Uterus (tissue), 4 donors: ENCODE results near the gene NKD2. TPM values are rescaled to one million over a fixed set of nuclear protein-coding genes. Genes with fewer than 3 reads are reported as not detected.

Experiments used
- DNase-seq, 2 donors: peaks; one replicate each; pipeline ENCODE4 v3.0.0-alpha.2; 2019 to 2020
- H3K27ac ChIP-seq, 2 donors: fragments of 200-600 bp; sonication (generic); 1 replicate in 1 of 2; 2 replicates in 1 of 2; pipeline ENCODE4 v1.5.1; 2016 to 2018
- H3K27me3 ChIP-seq, 2 donors: fragments of 200-600 bp; sonication (generic); one replicate each; pipeline ENCODE4 v1.5.1; 2018 to 2019; ENCODE audit warnings: control low read depth in 1 of 2
- H3K36me3 ChIP-seq, 2 donors: fragments of 200-600 bp; sonication (generic); one replicate each; pipeline ENCODE4 v1.5.1; 2019; ENCODE audit warnings: control low read depth in 1 of 2
- H3K4me1 ChIP-seq, 2 donors: fragments of 200-600 bp; sonication (generic); one replicate each; pipeline ENCODE4 v1.5.1; 2018 to 2019; ENCODE audit warnings: control low read depth in 1 of 2
- H3K4me3 ChIP-seq, 2 donors: fragments of 200-600 bp; sonication (generic); 1 replicate in 1 of 2; 2 replicates in 1 of 2; pipeline ENCODE4 v1.5.1; 2018 to 2019; ENCODE audit warnings: mild to moderate bottlenecking in 1 of 2
- H3K9me3 ChIP-seq, 2 donors: fragments of 200-600 bp; sonication (generic); one replicate each; pipeline ENCODE4 v1.5.1; 2019; ENCODE audit warnings: control low read depth in 1 of 2
- POLR2A ChIP-seq, 2 donors: fragments of 450-650 bp; IDR thresholded peaks; one replicate each; pipeline ENCODE4 v1.6.1; 2016; ENCODE audit warnings: antibody characterized with exemption in 2 of 2, mild to moderate bottlenecking in 1 of 2, moderate library complexity in 1 of 2
- intact Hi-C: fragments of 100-400 bp; cut with DNase I; formaldehyde crosslinking; loops from one replicate; pipeline ENCODE4 v1.15.1; 2023; ENCODE audit warnings: low total_unique reads
- total RNA-seq, 4 donors: library from RNA; depleted of rRNA in 3 of 4; stranded (reverse); fragments of >200 nt in 3 of 4; gene quantifications; one replicate each; pipeline versions ENCODE4 v1.1.0 to v1.2.4, GENCODE V29; 2014 to 2023
- TF ChIP-seq, protein P1 (sequence below), 4 experiments: fragments of 200-600 bp in 2 of 4; fragments of 450-650 bp in 2 of 4; sonication (generic) in 2 of 4; IDR thresholded peaks; one replicate each; pipeline ENCODE4 v1.5.1; 2016 to 2019; ENCODE audit warnings: antibody characterized with exemption in 4 of 4, mild to moderate bottlenecking in 2 of 4, moderate library complexity in 1 of 4
- donor health status: DM: yes; HTN: yes; CAD: no.

Gene NKD2
- total RNA-seq, 4 donors from 2014 or later, result 2.5 to 11.1 TPM; not detected in 2

DNA sequence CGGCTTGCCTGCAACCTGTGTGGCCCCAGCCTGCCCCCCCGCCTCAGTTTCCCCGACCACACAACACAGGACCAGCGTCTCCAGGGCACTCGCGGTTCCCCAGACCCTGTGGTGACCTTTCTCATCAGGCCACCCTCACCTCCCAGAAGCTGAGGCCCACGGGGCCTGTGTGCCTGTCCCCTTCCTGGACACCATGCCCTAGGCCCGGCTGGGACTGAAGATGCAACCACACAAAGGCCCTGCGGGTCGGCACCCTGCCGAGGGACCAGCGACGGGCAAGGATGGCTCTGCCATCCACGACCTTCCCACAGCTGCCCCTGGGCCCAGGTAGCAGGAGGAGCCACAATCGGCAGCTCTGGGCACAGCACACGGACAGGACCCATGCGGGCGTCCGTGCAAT lies 68.4 kb downstream of the NKD2 start:
- intact Hi-C loops, result no loop called here
- DNase-seq, result no peak
- no peak overlapping the region for H3K27ac ChIP-seq

DNA sequence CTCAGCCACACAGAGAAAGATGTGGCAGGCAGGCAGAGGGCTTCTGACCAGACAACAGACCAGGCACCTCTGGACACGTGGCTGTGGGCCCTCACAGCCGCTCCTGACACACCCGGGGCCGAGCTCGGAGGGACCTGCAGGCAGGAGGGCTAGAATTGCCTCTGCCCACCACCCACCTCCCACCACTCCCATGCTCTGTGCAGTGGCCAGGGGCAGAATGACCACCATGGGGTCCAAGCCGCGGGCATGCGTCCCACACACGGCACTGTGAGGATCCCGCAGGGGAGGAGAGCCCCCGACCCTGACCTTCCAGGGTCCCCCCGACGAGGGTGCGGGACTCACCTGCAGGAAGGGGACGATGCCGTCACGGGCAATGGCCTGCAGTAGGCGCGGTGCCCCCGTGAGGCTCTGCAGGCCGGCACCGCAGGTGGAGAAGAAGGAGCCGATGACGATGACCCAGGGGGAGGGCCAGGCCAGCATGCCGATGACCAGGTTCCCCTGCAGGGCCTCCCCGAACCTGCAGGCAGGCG lies 69.0 kb downstream of the NKD2 start:
- H3K36me3 ChIP-seq, result no peaks in the 10 kb centered on the region
- no peaks in the 10 kb centered on the region for H3K4me1 ChIP-seq
- no peaks in the 10 kb centered on the region for H3K9me3 ChIP-seq
- intact Hi-C loops, result no loop called here
- no peak overlapping the region for H3K27ac ChIP-seq
- TF ChIP-seq, protein P1, sequence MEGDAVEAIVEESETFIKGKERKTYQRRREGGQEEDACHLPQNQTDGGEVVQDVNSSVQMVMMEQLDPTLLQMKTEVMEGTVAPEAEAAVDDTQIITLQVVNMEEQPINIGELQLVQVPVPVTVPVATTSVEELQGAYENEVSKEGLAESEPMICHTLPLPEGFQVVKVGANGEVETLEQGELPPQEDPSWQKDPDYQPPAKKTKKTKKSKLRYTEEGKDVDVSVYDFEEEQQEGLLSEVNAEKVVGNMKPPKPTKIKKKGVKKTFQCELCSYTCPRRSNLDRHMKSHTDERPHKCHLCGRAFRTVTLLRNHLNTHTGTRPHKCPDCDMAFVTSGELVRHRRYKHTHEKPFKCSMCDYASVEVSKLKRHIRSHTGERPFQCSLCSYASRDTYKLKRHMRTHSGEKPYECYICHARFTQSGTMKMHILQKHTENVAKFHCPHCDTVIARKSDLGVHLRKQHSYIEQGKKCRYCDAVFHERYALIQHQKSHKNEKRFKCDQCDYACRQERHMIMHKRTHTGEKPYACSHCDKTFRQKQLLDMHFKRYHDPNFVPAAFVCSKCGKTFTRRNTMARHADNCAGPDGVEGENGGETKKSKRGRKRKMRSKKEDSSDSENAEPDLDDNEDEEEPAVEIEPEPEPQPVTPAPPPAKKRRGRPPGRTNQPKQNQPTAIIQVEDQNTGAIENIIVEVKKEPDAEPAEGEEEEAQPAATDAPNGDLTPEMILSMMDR (IDR thresholded peaks at IDR 0.05), result no peak
- TF ChIP-seq POLR2A (IDR thresholded peaks at IDR 0.05), result no peak
- H3K4me3 ChIP-seq, result no peak overlapping the region
- no peaks in the 10 kb centered on the region for H3K27me3 ChIP-seq
- DNase-seq, result no peak

More for the DNA sequence above, 68.4 kb downstream of the NKD2 start:
- Histone ChIP-seq H3K4me3 (no peak overlapping the region), H3K9me3 (no peaks in the 10 kb centered on the region), H3K4me1 (no peaks in the 10 kb centered on the region), H3K27me3 (no peaks in the 10 kb centered on the region), H3K36me3 (no peaks in the 10 kb centered on the region)
- TF ChIP-seq, protein P1 (IDR thresholded peaks at IDR 0.05), result no peak

DNA sequence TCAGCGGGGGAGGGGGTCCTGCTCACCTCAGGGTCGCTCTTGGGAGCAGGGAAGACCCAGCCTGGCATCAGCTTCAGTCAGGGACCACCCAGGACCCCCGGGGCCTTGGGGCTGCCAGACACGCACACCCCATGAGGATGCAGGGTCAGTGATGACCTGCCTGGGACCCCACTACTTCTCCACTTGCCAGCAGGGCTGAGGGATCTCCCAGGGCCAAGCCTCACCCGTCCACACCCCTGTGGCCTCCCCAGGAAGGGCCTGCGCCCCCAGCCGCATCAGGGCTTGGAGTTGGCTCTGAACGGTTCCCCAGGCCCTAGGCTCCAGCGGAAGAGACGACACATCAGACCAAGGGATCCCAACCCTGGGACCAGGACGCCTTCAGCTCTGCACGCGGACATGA lies 69.6 kb downstream of the NKD2 start:
- TF ChIP-seq, protein P1 (IDR thresholded peaks at IDR 0.05), result no peak
- TF ChIP-seq POLR2A (IDR thresholded peaks at IDR 0.05), result no peak
- Histone ChIP-seq H3K36me3 (no peaks in the 10 kb centered on the region), H3K4me3 (no peak overlapping the region), H3K9me3 (no peaks in the 10 kb centered on the region), H3K27ac (no peak overlapping the region), H3K4me1 (no peaks in the 10 kb centered on the region), H3K27me3 (no peaks in the 10 kb centered on the region)
- no peak for DNase-seq
- intact Hi-C loops, result no loop called here

DNA sequence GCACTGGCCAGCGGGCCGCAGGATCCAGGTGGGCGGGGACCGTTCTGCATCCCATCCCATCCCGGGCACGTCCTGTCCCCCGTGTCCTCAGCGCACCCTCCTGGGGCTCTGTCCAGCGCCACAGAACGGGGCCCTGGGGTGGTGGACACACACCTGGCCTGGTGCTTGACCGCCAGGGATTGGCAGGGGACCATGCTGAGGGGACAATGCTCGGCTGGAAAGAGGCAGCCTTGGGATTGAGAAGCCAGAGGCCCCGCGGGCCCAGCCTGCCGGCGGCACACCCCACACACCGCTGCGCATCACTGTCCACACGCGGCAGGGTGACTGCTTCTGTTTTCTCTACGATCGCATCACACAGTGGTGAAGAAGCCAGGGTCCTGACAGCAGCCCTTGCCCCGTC lies 70.2 kb downstream of the NKD2 start:
- intact Hi-C loops, result no loop called here
- Histone ChIP-seq H3K36me3 (no peaks in the 10 kb centered on the region), H3K27me3 (no peaks in the 10 kb centered on the region), H3K27ac (no peak overlapping the region), H3K9me3 (no peaks in the 10 kb centered on the region), H3K4me1 (no peaks in the 10 kb centered on the region), H3K4me3 (no peak overlapping the region)
- DNase-seq, result no peak
- TF ChIP-seq, protein P1 (IDR thresholded peaks at IDR 0.05), result no peak
- no peak for TF ChIP-seq POLR2A (IDR thresholded peaks at IDR 0.05)

DNA sequence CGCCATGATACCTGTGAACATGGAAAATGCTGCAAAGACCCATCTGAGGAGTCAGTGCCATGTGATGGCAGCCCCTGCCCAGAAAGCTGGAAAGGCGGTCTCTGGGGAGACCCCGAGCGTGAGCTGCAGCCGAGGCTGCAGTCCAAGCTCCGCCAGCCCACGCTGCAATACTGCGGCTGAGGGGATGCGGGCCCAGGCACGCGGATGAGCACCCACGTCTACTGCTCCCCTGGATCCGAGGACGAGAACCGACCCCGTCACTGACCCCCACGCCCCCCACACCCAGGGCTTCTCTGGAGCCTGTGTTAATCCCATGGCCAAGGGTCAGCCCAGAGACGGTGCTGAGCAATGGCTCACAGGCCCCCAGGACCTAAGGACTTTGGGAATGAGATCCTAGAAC lies 70.9 kb downstream of the NKD2 start:
- intact Hi-C loops, result no loop called here
- DNase-seq, result no peak
- H3K36me3 ChIP-seq, result no peaks in the 10 kb centered on the region
- H3K27ac ChIP-seq, result no peak overlapping the region
- no peak for TF ChIP-seq POLR2A (IDR thresholded peaks at IDR 0.05)
- TF ChIP-seq, protein P1 (IDR thresholded peaks at IDR 0.05), result no peak
- no peaks in the 10 kb centered on the region for H3K4me1 ChIP-seq
- H3K27me3 ChIP-seq, result no peaks in the 10 kb centered on the region
- H3K4me3 ChIP-seq, result no peak overlapping the region
- H3K9me3 ChIP-seq, result no peaks in the 10 kb centered on the region
